Parathyroid adenoma (tissue), 2 donors: Measurements from ENCODE around the gene SIK3.

Experiments used
- H2AFZ ChIP-seq: fragments of 300-600 bp; sonication (generic); one replicate; pipeline ENCODE4 v1.7.0; 2017; ENCODE audit warnings: antibody characterized with exemption, mild to moderate bottlenecking
- H3K27ac ChIP-seq: fragments of 300-600 bp; sonication (generic); one replicate; pipeline ENCODE4 v1.7.0; 2017
- H3K27me3 ChIP-seq: fragments of 300-600 bp; sonication (generic); one replicate; pipeline ENCODE4 v1.7.0; 2017; ENCODE audit warnings: low read length; ENCODE audit not compliant: control insufficient read depth, insufficient read depth
- H3K36me3 ChIP-seq: fragments of 300-600 bp; sonication (generic); one replicate; pipeline ENCODE4 v1.7.0; 2017; ENCODE audit warnings: low read length; ENCODE audit not compliant: control insufficient read depth, insufficient read depth
- H3K4me1 ChIP-seq: fragments of 300-600 bp; sonication (generic); one replicate; pipeline ENCODE4 v1.7.0; 2017; ENCODE audit warnings: control low read depth
- H3K4me2 ChIP-seq: fragments of 300-600 bp; sonication (generic); one replicate; pipeline ENCODE4 v1.7.0; 2017; ENCODE audit warnings: low read length
- H3K4me3 ChIP-seq: fragments of 300-600 bp; sonication (generic); one replicate; pipeline ENCODE4 v1.7.0; 2017; ENCODE audit warnings: low read depth, low read length
- H3K79me2 ChIP-seq: fragments of 300-600 bp; sonication (generic); one replicate; pipeline ENCODE4 v1.7.0; 2017; ENCODE audit warnings: control low read depth
- H3K9ac ChIP-seq: fragments of 300-600 bp; sonication (generic); one replicate; pipeline ENCODE4 v1.7.0; 2017; ENCODE audit warnings: mild to moderate bottlenecking
- H3K9me3 ChIP-seq: fragments of 300-600 bp; sonication (generic); one replicate; pipeline ENCODE4 v1.7.0; 2017; ENCODE audit warnings: low read length; ENCODE audit not compliant: control insufficient read depth
- CTCF ChIP-seq: fragments of 300-600 bp; sonication (generic); IDR thresholded peaks from one replicate; pipeline ENCODE4 v1.7.0; 2017; ENCODE audit warnings: antibody characterized with exemption, mild to moderate bottlenecking
- donor health status: primary hyperparathyroidism.

The SIK3 gene

GRCh38 chr11:116981266-116981885 is 116.9 kb downstream of the SIK3 start:
- no peaks in the 10 kb centered on the region for H3K27me3 ChIP-seq
- H3K36me3 ChIP-seq = no peaks in the 10 kb centered on the region
- peaks cover 2% of the 10 kb centered on the region for H3K4me1 ChIP-seq
- H3K4me3 ChIP-seq = no peak overlapping the region
- H3K27ac ChIP-seq = no peak overlapping the region
- no peaks in the 10 kb centered on the region for H3K79me2 ChIP-seq
- no peak overlapping the region for H2AFZ ChIP-seq
- no peak overlapping the region for H3K4me2 ChIP-seq
- H3K9me3 ChIP-seq = no peaks in the 10 kb centered on the region
- H3K9ac ChIP-seq = no peak overlapping the region
- no peak for TF ChIP-seq CTCF

GRCh38 chr11:116980136-116980793 is 118.0 kb downstream of the SIK3 start:
- H3K9ac ChIP-seq = no peak overlapping the region
- no peaks in the 10 kb centered on the region for H3K27me3 ChIP-seq
- peaks cover 2% of the 10 kb centered on the region for H3K4me1 ChIP-seq
- no peak for TF ChIP-seq CTCF
- H3K79me2 ChIP-seq = no peaks in the 10 kb centered on the region
- no peak overlapping the region for H3K4me2 ChIP-seq
- no peaks in the 10 kb centered on the region for H3K36me3 ChIP-seq
- no peak overlapping the region for H2AFZ ChIP-seq
- no peak overlapping the region for H3K4me3 ChIP-seq
- H3K9me3 ChIP-seq = no peaks in the 10 kb centered on the region
- no peak overlapping the region for H3K27ac ChIP-seq

GRCh38 chr11:116976941-116977570 is 121.2 kb downstream of the SIK3 start:
- no peak overlapping the region for H3K27ac ChIP-seq

GRCh38 chr11:116975661-116976060 is 122.6 kb downstream of the SIK3 start:
- H2AFZ ChIP-seq = no peak overlapping the region
- H3K4me2 ChIP-seq = no peak overlapping the region
- H3K9ac ChIP-seq = no peak overlapping the region
- H3K9me3 ChIP-seq = no peaks in the 10 kb centered on the region
- no peak overlapping the region for H3K27ac ChIP-seq
- no peaks in the 10 kb centered on the region for H3K27me3 ChIP-seq
- H3K36me3 ChIP-seq = no peaks in the 10 kb centered on the region
- no peak for TF ChIP-seq CTCF
- peaks cover 2% of the 10 kb centered on the region for H3K4me1 ChIP-seq
- no peak overlapping the region for H3K4me3 ChIP-seq
- H3K79me2 ChIP-seq = no peaks in the 10 kb centered on the region

More at GRCh38 chr11:116976941-116977570, 121.2 kb downstream of the SIK3 start:
- no peak overlapping the region for H3K9ac ChIP-seq
- no peak for TF ChIP-seq CTCF
- H2AFZ ChIP-seq = no peak overlapping the region
- no peaks in the 10 kb centered on the region for H3K79me2 ChIP-seq
- no peaks in the 10 kb centered on the region for H3K36me3 ChIP-seq
- peaks cover 2% of the 10 kb centered on the region for H3K4me1 ChIP-seq
- H3K27me3 ChIP-seq = no peaks in the 10 kb centered on the region
- H3K9me3 ChIP-seq = no peaks in the 10 kb centered on the region
- H3K4me2 ChIP-seq = no peak overlapping the region
- no peak overlapping the region for H3K4me3 ChIP-seq
